H1 (cell line): ENCODE data around the gene SAMM50. TPM values are rescaled to one million over a fixed set of nuclear protein-coding genes. Genes with fewer than 3 reads are reported as not detected.

Experiments
- CTCF ChIA-PET: fragments of 300-600 bp; sonication (Branson Sonifier 250); formaldehyde crosslinking; loops from one replicate; lab custom pipeline; 2021; ENCODE audit not compliant: partially characterized antibody; lab: Charles Lee
- POLR2A ChIA-PET: fragments of 300-600 bp; sonication (Branson Sonifier 250); formaldehyde crosslinking; loops from one replicate; lab custom pipeline; 2021; ENCODE audit warnings: inconsistent platforms; ENCODE audit not compliant: partially characterized antibody; lab: Charles Lee
- DNase-seq, 2 experiments: peaks; one replicate each; pipeline versions ENCODE4 v3.0.0 to v3.0.0-alpha.2; 2010 to 2022; ENCODE audit warnings: low spot score in 2 of 2, low read depth in 1 of 2, mixed read lengths in 1 of 2
- FAIRE-seq: peaks from 2 replicates; lab custom pipeline; 2011; peaks lifted over from hg19 to GRCh38; lab: Jason Lieb, UNC
- H2AFZ ChIP-seq: 2 replicates; pipeline ENCODE4 v1.8.1; 2012; ENCODE audit warnings: low read length, inconsistent platforms
- H2AK5ac ChIP-seq: 2 replicates; pipeline ENCODE4 v1.6.1; 2013; ENCODE audit warnings: low read depth, low read length
- H2BK120ac ChIP-seq: replicated peaks from 2 replicates; pipeline ENCODE3; 2013; ENCODE audit warnings: low read depth, low read length, inconsistent platforms
- H2BK12ac ChIP-seq: 2 replicates; pipeline ENCODE4 v1.6.1; 2013; ENCODE audit warnings: low read depth, low read length
- H2BK15ac ChIP-seq: 2 replicates; pipeline ENCODE4 v1.6.1; 2013; ENCODE audit warnings: low read length
- H2BK20ac ChIP-seq: 2 replicates; pipeline ENCODE4 v1.6.1; 2013; ENCODE audit warnings: low read length
- H2BK5ac ChIP-seq: 2 replicates; pipeline ENCODE4 v1.6.1; 2013; ENCODE audit warnings: low read depth, low read length
- H3K14ac ChIP-seq: 2 replicates; pipeline ENCODE4 v1.6.1; 2013; ENCODE audit warnings: inconsistent platforms; ENCODE audit not compliant: insufficient read length
- H3K18ac ChIP-seq: 2 replicates; pipeline ENCODE4 v1.6.1; 2013; ENCODE audit warnings: low read length; ENCODE audit errors: extremely low read depth
- H3K23ac ChIP-seq: 2 replicates; pipeline ENCODE4 v1.6.1; 2013; ENCODE audit warnings: inconsistent platforms; ENCODE audit not compliant: insufficient read length
- H3K23me2 ChIP-seq: 2 replicates; pipeline ENCODE4 v1.6.1; 2013; ENCODE audit warnings: low read depth, low read length
- H3K27ac ChIP-seq: 2 replicates; pipeline ENCODE4 v1.6.1; 2011; ENCODE audit warnings: low read depth, low read length, inconsistent platforms
- H3K27me3 ChIP-seq, 4 experiments: replicated peaks in 1 of 4; 1 replicate in 1 of 4; 2 replicates in 3 of 4; pipeline versions ENCODE4 v1.6.1 to v1.8.1; 2011 to 2013; ENCODE audit warnings: low read length in 3 of 4, mild to moderate bottlenecking in 3 of 4, inconsistent platforms in 2 of 4, mixed read lengths in 2 of 4, moderate library complexity in 1 of 4; ENCODE audit not compliant: control insufficient read depth in 3 of 4, insufficient read depth in 3 of 4; ENCODE audit errors: extremely low read depth in 1 of 4
- H3K36me3 ChIP-seq, 4 experiments: 2 replicates each; pipeline versions ENCODE4 v1.6.1 to v1.8.1; 2011 to 2013; ENCODE audit warnings: mild to moderate bottlenecking in 4 of 4, low read length in 3 of 4, moderate library complexity in 2 of 4, control low read depth in 1 of 4, inconsistent platforms in 1 of 4; ENCODE audit not compliant: insufficient read depth in 4 of 4, control insufficient read depth in 2 of 4
- H3K4ac ChIP-seq: replicated peaks from 2 replicates; pipeline ENCODE3; 2013; ENCODE audit warnings: low read length, low read depth, mixed read lengths, inconsistent platforms; ENCODE audit not compliant: insufficient read length
- H3K4me1 ChIP-seq, 4 experiments: replicated peaks in 1 of 4; 1 replicate in 1 of 4; 2 replicates in 3 of 4; pipeline versions ENCODE4 v1.6.1 to v1.8.1; 2011 to 2013; ENCODE audit warnings: low read length in 3 of 4, inconsistent platforms in 2 of 4, mixed read lengths in 1 of 4; ENCODE audit not compliant: insufficient read depth in 4 of 4, control insufficient read depth in 3 of 4
- H3K4me2 ChIP-seq, 2 experiments: 2 replicates each; pipeline versions ENCODE4 v1.6.1 to v1.8.1; 2011 to 2013; ENCODE audit warnings: low read depth in 2 of 2, low read length in 2 of 2, control low read depth in 1 of 2, inconsistent platforms in 1 of 2, mild to moderate bottlenecking in 1 of 2; ENCODE audit not compliant: insufficient read depth in 1 of 2
- H3K4me3 ChIP-seq, 4 experiments: fragments of 200-600, 300-600 bp in 1 of 4; sonication (generic), shearing (Covaris generic), sonication (Bioruptor Twin) in 1 of 4; 2 replicates each; pipeline versions ENCODE4 v1.5.1 to v1.8.1; 2011 to 2016; ENCODE audit warnings: low read length in 4 of 4, low read depth in 3 of 4, control low read depth in 2 of 4, inconsistent platforms in 2 of 4, mild to moderate bottlenecking in 2 of 4, mixed read lengths in 1 of 4, moderate library complexity in 1 of 4; ENCODE audit not compliant: insufficient read depth in 2 of 4; ENCODE audit errors: extremely low read depth in 1 of 4
- H3K56ac ChIP-seq: replicated peaks from 2 replicates; pipeline ENCODE3; 2013; ENCODE audit warnings: low read depth, mild to moderate bottlenecking, mixed read lengths, low read length, inconsistent platforms; ENCODE audit not compliant: insufficient read length
- H3K79me1 ChIP-seq: 2 replicates; pipeline ENCODE4 v1.6.1; 2013; ENCODE audit warnings: low read depth, low read length, control low read depth
- H3K79me2 ChIP-seq, 2 experiments: 2 replicates each; pipeline versions ENCODE4 v1.6.1 to v1.8.1; 2012 to 2013; ENCODE audit warnings: low read length in 2 of 2, mild to moderate bottlenecking in 2 of 2, inconsistent platforms in 1 of 2; ENCODE audit not compliant: insufficient read depth in 2 of 2, control insufficient read depth in 1 of 2
- H3K9ac ChIP-seq, 4 experiments: replicated peaks in 1 of 4; 1 replicate in 1 of 4; 2 replicates in 3 of 4; pipeline versions ENCODE4 v1.6.1 to v1.8.1; 2011 to 2013; ENCODE audit warnings: low read depth in 3 of 4, low read length in 3 of 4, control low read depth in 2 of 4, mild to moderate bottlenecking in 2 of 4, moderate library complexity in 2 of 4, inconsistent platforms in 1 of 4; ENCODE audit errors: extremely low read depth in 1 of 4
- H3K9me3 ChIP-seq, 2 experiments: 2 replicates each; pipeline versions ENCODE4 v1.6.1 to v1.8.1; 2012 to 2013; ENCODE audit warnings: mild to moderate bottlenecking in 2 of 2, moderate library complexity in 2 of 2, control low read depth in 1 of 2, inconsistent platforms in 1 of 2, low read depth in 1 of 2, low read length in 1 of 2, mixed read lengths in 1 of 2; ENCODE audit not compliant: insufficient read depth in 2 of 2
- H4K20me1 ChIP-seq, 2 experiments: replicated peaks in 1 of 2; 2 replicates each; pipeline versions ENCODE3 to v1.8.1; 2011 to 2013; ENCODE audit warnings: inconsistent platforms in 2 of 2, low read length in 2 of 2, mild to moderate bottlenecking in 1 of 2; ENCODE audit not compliant: insufficient read depth in 2 of 2, control insufficient read depth in 1 of 2
- H4K5ac ChIP-seq: 2 replicates; pipeline ENCODE4 v1.6.1; 2013; ENCODE audit warnings: low read length, low read depth, mixed read lengths, inconsistent platforms; ENCODE audit not compliant: insufficient read length
- H4K8ac ChIP-seq: 2 replicates; pipeline ENCODE4 v1.8.0; 2013; ENCODE audit warnings: mild to moderate bottlenecking, moderate library complexity, low read length, inconsistent platforms; ENCODE audit not compliant: insufficient read depth; ENCODE audit errors: extremely low read depth
- H4K91ac ChIP-seq: replicated peaks from 2 replicates; pipeline ENCODE3; 2013; ENCODE audit warnings: low read length, mixed read lengths, inconsistent platforms; ENCODE audit not compliant: insufficient read length
- ATF3 ChIP-seq: IDR thresholded peaks from 2 replicates; pipeline ENCODE4 v1.6.1; 2011; ENCODE audit warnings: low read depth, mild to moderate bottlenecking, low read length; ENCODE audit not compliant: insufficient read depth
- CEBPB ChIP-seq: IDR thresholded peaks from 2 replicates; pipeline ENCODE4 v1.6.1; 2012; ENCODE audit warnings: low read depth, low read length
- CTBP2 ChIP-seq: IDR thresholded peaks from 2 replicates; pipeline ENCODE4 v1.7.0; 2011; ENCODE audit warnings: borderline replicate concordance, mild to moderate bottlenecking, moderate library complexity, mixed read lengths, low read length; ENCODE audit not compliant: insufficient read depth, insufficient read length
- EGR1 ChIP-seq: IDR thresholded peaks from 2 replicates; pipeline ENCODE4 v1.6.1; 2011; ENCODE audit warnings: low read depth, low read length, borderline replicate concordance
- GTF2F1 ChIP-seq: IDR thresholded peaks from 2 replicates; pipeline ENCODE4 v1.6.1; 2012; ENCODE audit warnings: low read depth, low read length, improper control_type of control experiment, borderline replicate concordance
- JUN ChIP-seq: IDR thresholded peaks from 2 replicates; pipeline ENCODE4 v1.6.1; 2011; ENCODE audit warnings: low read depth, mild to moderate bottlenecking, improper control_type of control experiment, low read length
- KDM5A ChIP-seq: fragments of 200-600 bp; IDR thresholded peaks from 2 replicates; pipeline ENCODE4 v1.7.1; 2012; ENCODE audit warnings: mild to moderate bottlenecking, low read length, inconsistent platforms, mixed read lengths
- PHF8 ChIP-seq: fragments of 200-600 bp; sonication (generic); conservative IDR thresholded peaks from 2 replicates; pipeline ENCODE4 v1.7.1; 2012; ENCODE audit warnings: low read depth, mild to moderate bottlenecking, inconsistent platforms, low read length, moderate library complexity
- TAF7 ChIP-seq: optimal IDR thresholded peaks from 2 replicates; pipeline ENCODE3; 2011; ENCODE audit warnings: low read depth, mild to moderate bottlenecking, inconsistent platforms, low read length, moderate library complexity, borderline replicate concordance
- WGBS, 2 experiments: shearing (Covaris generic) in 1 of 2; methylation state at CpG; one replicate each; pipeline versions ENCODE4 v1.1.6 to v1.1.7; 2013 to 2015; ENCODE audit warnings: low lambda C conversion rate in 2 of 2, mixed read lengths in 2 of 2, inconsistent platforms in 1 of 2, low coverage in 1 of 2, missing lambda C conversion rate in 1 of 2; ENCODE audit not compliant: insufficient replicate concordance in 2 of 2, insufficient coverage in 1 of 2, insufficient read length in 1 of 2; ENCODE audit errors: extremely low coverage in 1 of 2, missing lambda C conversion rate in 1 of 2; 5-methylcytosine and 5-hydroxymethylcytosine counted together
- polyA plus RNA-seq, 7 experiments: library from polyadenylated mRNA; depleted of rRNA in 3 of 7; stranded (reverse) in 5 of 7; unstranded in 2 of 7; fragments of >200 nt in 5 of 7; fragments of 200-250 nt in 2 of 7; gene quantifications; 1 replicate in 5 of 7; 2 replicates in 1 of 7; 4 replicates in 1 of 7; pipeline versions ENCODE4 v1.2.1 to v1.2.3, GENCODE V29; 2011 to 2013; ENCODE audit warnings: missing spikeins in 2 of 7, mixed read lengths in 2 of 7
- total RNA-seq: library from RNA; stranded (reverse); fragmentation: NEBNext Ultra II Directional; extraction: Animal tissue kit (Norgen Biotek cat#: 25700); gene quantifications from 2 replicates; pipeline ENCODE4 v1.2.1, GENCODE V29; 2021

The SAMM50 gene
- total and polyA plus RNA-seq, 2 of the 8 experiments (the other 6 are each of a cell fraction or from before 2014, with no cell fraction given): 45.4 to 70.3 TPM

GRCh38 chr22:43988116-43988820 is 33.0 kb downstream of the SAMM50 start:
- FAIRE-seq: no peak
- Histone ChIP-seq H2BK120ac (no peak overlapping the region), H3K9ac (no peak overlapping the region), H4K91ac (no peak overlapping the region), H3K4me1 (peaks cover 0 to 2% (median 1%) of the 10 kb centered on the region in 4 experiments; a peak in 3 of 7 replicates), H2BK5ac (no peak overlapping the region), H4K20me1 (peaks cover 2 to 5% of the 10 kb centered on the region in 2 experiments), H3K9me3 (no peaks in the 10 kb centered on the region), H3K27me3 (no peaks in the 10 kb centered on the region), H4K5ac (no peak overlapping the region), H3K27ac (no peak overlapping the region), H3K79me2 (no peaks in the 10 kb centered on the region), H3K79me1 (no peaks in the 10 kb centered on the region), H3K56ac (no peak overlapping the region), H3K4me3 (no peak overlapping the region), H3K18ac (no peak overlapping the region), H3K14ac (no peak overlapping the region), H3K23me2 (no peaks in the 10 kb centered on the region), H2BK15ac (no peak overlapping the region), H2AFZ (no peak overlapping the region), H3K4ac (no peak overlapping the region), H4K8ac (no peak overlapping the region), H3K4me2 (no peak overlapping the region), H3K23ac (no peak overlapping the region), H3K36me3 (peaks cover 8 to 44% (median 26%) of the 10 kb centered on the region in 4 experiments), H2BK20ac (no peak overlapping the region), H2BK12ac (no peak overlapping the region), H2AK5ac (no peak overlapping the region)
- ChIA-PET POLR2A (no interaction called here), CTCF (interaction anchor here (0.8 to 1.8 kb wide), 3 partner anchors 8 to 639 kb away, joined by 3 to 4 read pairs (median 4); no protein-coding TSS in a partner anchor)
- no peak for DNase-seq
- WGBS, 2 experiments: 90% methylated on average over 8 of the region's 8 CpGs; no CpG with 5 or more reads in 1 of the 2 experiments
- TF ChIP-seq CTBP2 (no peak), ATF3 (no peak), PHF8 (no peak), KDM5A (no peak), JUN (no peak), TAF7 (no peak), CEBPB (no peak), EGR1 (no peak), GTF2F1 (no peak)
